Posterior vena cava (tissue), 2 donors: Measurements from ENCODE around the gene SLC36A3. TPM values are rescaled to one million over a fixed set of nuclear protein-coding genes. Genes with fewer than 3 reads are reported as not detected.
A peak's percentile ranks its signal among the peaks of the same experiment; 100 is the strongest.

Source experiments
- DNase-seq: peaks from one replicate; pipeline ENCODE4 v3.0.0-alpha.2; 2020; ENCODE audit warnings: low spot score
- intact Hi-C, 2 donors: fragments of 100-400 bp; cut with DNase I; formaldehyde crosslinking; loops; one replicate each; pipeline versions ENCODE4 v1.14.1 to v1.14.2; 2022 to 2023
- long read RNA-seq, 2 donors: library from polyadenylated mRNA; unstranded; transcript quantifications; one replicate each; pipeline ENCODE4 v2.0.0, GENCODE V29; 2020 to 2021
- total RNA-seq, 2 donors: library from RNA; stranded (reverse); fragmentation: NEBNext Ultra II Directional; extraction: Animal tissue kit (Norgen Biotek cat#: 25700); gene quantifications; one replicate each; pipeline ENCODE4 v1.2.1, GENCODE V29; 2021
- donor health status: DM: yes; HTN: yes; CAD: no.
- donor health status: DM: yes; HTN: yes; CAD: no.

Gene SLC36A3
- total RNA-seq: not detected
- long read RNA-seq, donor 1: 0 reads
- long read RNA-seq, donor 2: 0 reads

- intact Hi-C loops: no loop called here
- DNase-seq: no peak
These were observed at the start of gene SLC36A3 for GRCh38 chr5:151303666-151304065. Gene SLC36A3, minus strand, starts transcription at chr5:151303766. Its CDS starts 412 bp downstream, at chr5:151303354.

GRCh38 chr5:151351671-151352070, 48.1 kb upstream of the SLC36A3 start:
- intact Hi-C loops: no loop called here
- DNase-seq: no peak

GRCh38 chr5:151348789-151349188, 45.2 kb upstream of the SLC36A3 start:
- intact Hi-C loops: no loop called here
- DNase-seq: no peak

DNA sequence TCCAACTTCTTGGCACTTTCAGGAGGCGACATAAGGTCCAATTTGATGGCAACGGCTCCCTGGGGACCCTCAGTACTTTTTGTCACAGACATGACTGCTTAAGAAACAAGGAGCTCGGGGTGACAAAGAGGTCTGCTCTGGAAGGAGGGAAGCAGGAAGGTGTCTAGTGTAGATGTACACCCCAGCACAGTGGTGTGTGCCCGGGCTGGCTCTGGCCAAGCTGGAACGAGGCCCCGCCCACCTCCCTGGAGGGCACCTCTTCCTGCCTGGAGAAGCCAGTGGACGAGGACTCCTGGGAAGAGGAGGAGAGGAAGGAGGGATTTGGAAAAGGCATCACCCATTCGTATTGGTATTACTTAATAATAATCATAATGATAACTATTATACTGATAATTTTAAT, 43.8 kb upstream of the SLC36A3 start, which contains the start of gene SLC36A2:
Gene SLC36A2 (minus strand): TSS at position 191 of the 400 bp plus-strand sequence. CDS start 99 bp downstream, at position 92.
- intact Hi-C loops: no loop called here
- DNase-seq: no peak

DNA sequence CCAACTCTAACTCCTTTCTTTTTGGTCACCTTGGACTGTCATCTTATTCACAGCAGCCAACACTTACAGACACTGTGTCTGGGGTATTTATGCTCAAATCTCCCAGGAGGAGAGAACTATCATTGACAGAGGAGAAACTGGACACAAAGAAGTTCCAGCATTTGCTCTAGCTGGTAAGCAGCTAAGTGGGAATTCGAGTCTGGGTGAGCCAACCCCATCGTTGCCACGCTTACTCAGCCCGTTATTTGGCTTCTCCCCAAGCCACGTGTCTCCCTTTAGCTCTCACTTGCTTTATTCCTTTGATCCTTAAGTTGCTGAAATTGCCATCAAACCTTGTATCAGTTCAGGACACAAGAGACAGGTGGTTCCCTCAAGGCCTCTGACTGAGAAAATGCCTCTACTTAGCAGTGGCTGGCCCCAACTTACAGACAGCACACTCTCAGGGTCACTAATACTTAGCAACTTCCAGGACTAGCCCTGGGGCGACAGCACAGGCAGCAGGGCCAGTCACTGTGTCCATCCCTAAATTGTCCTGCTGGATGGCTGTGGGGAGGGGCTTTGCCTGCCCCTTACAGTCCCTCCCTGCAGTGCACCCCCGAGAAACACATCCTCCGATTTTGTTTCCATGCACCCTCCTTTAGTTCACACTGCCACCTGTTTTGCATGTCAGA, 42.4 kb upstream of the SLC36A3 start:
- intact Hi-C loops: no loop called here
- no peak for DNase-seq

DNA sequence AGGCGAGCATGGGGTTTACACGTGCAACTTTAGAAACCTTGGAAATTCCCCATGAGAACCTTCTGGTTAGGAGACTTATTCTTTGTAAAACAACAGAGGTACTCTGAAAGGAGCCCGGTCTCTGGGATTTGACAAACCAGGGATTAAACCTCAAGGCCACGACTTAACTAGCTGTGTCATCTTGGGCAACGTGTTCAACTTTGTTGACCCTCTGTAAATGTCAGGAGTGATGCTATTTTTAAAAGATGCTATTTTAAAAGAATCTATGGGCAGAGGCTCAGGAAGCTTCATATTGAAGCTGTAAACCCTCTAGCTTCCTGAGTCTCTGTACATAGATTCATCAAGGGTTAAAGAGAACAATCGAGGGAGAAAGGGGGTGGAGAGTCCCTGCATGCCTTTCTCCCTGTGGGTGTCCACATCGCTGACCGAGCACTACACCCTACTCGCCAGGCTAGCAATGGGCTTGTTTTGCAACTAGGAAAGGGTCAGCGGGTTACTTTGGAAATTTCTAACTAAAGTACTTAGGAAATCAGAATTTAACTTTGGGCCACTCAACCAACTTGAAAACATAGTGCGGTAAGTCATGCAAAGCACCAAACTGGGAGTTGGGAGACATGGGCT, 41.7 kb upstream of the SLC36A3 start:
- intact Hi-C loops: no loop called here
- no peak for DNase-seq

GRCh38 chr5:151344088-151344487, 40.5 kb upstream of the SLC36A3 start:
- no peak for DNase-seq

GRCh38 chr5:151340004-151340403, 36.4 kb upstream of the SLC36A3 start:
- no peak for DNase-seq
- intact Hi-C loops: no loop called here

More at GRCh38 chr5:151344088-151344487, 40.5 kb upstream of the SLC36A3 start:
- intact Hi-C loops: no loop called here

GRCh38 chr5:151338734-151339133, 35.2 kb upstream of the SLC36A3 start:
- intact Hi-C loops: no loop called here

GRCh38 chr5:151332857-151333256, 29.3 kb upstream of the SLC36A3 start:
- DNase-seq: no peak
- intact Hi-C loops: no loop called here

More at GRCh38 chr5:151338734-151339133, 35.2 kb upstream of the SLC36A3 start:
- no peak for DNase-seq

DNA sequence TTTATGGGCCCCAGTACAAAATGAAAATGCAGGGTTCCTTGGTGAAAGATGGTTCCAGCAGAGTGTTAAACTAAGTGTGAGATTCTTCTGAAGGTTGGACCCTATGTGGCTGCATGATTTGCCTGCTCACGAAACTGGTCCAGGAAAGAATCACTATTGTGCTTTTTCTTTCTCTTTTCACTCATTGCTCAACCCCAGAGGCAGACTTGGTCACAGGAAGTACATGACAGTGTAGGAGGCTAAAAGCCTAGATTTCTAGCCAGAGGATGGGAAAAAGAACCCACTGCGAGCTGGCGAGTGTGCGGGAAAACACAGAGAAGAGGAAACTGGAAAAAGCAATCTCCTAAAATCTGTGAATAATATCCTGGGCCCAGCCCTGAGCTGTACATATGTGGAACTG, 25.2 kb upstream of the SLC36A3 start:
- DNase-seq: no peak
- intact Hi-C loops: no loop called here

DNA sequence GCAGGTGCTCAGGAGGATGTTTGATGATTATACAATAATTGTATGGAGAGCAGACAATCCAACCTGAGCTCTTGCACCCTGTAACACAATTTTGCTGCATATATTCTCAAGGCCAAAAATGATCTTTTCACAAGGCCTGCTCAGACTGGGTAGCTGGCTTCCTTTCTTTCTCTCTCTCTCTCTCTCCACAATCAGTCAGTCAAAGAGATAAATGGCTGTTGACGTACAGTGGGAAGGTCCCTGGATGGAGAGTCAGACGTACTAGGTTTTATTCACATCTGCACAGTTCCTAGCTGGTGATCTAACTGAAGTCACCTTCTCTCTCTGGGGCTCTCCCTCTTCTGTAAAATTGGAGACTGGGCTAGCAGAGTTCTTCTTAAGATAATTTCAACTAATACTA, 24.0 kb upstream of the SLC36A3 start:
- intact Hi-C loops: no loop called here
- DNase-seq: no peak

- no peak for DNase-seq
- intact Hi-C loops: no loop called here
These were observed 22.7 kb upstream of the SLC36A3 start for GRCh38 chr5:151326266-151326665.

DNA sequence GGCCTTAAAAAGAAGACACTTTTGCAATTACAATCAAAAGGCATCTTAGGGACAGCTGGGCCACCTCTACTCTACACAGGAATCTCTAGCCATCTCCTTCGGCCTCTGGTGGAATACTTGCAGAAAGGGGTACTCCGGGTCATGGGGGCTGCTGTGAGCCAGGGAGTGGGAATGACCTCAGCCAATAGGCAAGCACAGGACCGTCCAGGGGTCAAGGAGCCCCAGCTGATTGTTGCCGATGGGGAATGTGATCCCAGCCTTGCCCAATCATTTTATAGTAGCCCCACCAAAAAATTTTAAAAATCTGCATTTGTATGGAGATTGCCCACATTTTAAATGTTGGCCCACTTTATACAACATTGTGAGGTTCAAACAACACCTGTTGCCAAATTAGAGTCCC, 16.9 kb upstream of the SLC36A3 start:
- DNase-seq: no peak
- intact Hi-C loops: no loop called here

GRCh38 chr5:151318850-151319732, 15.5 kb upstream of the SLC36A3 start:
- intact Hi-C loops: no loop called here
- DNase-seq: no peak

DNA sequence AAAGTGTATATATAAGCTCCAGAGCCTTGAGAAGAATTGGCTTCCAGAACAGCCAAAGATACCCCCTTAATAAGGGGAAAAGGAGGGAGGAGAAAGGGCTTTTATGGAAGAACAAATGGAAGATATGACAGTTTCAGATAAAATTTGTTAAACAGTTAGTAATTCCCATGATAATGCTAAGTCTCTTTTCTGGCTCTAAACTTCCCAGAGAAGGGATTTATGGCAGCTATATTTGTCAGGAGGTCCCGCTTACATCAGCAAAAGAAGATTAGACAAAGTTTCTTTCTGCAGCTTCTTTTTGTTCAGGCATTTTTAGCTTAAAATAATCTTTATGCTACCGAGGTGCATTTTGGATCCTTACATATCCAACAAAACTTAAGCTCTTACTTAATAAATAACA, 14.3 kb upstream of the SLC36A3 start:
- intact Hi-C loops: no loop called here
- DNase-seq: no peak

DNA sequence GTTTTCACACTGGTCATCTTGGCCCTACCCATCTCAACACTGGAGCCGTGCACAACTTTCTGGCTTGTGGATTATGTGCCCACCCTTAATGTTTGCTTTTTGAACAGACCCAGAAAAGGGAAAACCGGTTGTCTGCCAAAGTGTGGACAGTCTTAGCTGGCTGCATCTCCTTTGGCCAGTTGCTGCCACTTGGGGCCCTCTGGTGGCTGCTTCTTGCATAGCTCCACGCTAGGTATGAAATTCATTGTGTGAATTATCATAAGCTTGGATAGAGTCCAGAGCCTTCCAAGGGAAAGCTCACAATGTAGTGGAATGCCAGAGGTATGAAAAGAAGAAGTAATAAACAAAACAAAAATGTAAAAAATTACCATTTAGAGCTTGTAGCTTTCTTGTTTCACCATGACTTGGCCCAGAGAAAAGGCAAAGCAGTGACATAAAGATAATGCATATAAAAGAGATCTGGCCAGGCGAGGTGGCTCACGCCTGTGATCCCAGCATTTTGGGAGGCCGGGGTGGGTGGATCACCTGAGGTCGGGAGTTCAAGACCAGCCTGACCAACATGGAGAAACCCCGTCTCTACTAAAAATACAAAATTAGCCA, 12.5 kb upstream of the SLC36A3 start:
- peak; percentile 90 for DNase-seq
- intact Hi-C loops: no loop called here

DNA sequence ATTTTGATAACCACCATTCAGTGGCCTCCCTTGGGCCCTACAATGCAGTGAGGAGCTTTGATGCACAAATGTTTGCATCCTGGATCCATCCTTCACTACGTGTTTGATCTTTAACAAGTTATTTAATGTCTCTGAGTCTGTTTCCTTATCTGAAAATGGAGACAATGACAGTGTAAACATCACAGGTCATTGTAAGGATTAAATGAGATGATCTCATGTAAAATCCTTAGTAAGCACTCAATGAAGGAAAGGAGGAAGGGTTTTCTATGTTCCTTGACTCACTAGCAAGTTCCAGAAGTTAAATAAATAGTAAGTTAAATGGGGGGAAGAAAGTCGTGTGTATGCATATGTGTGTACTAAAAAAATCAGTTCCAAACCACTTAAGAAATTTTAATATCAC, 9.8 kb upstream of the SLC36A3 start:
- DNase-seq: no peak
- intact Hi-C loops: no loop called here

DNA sequence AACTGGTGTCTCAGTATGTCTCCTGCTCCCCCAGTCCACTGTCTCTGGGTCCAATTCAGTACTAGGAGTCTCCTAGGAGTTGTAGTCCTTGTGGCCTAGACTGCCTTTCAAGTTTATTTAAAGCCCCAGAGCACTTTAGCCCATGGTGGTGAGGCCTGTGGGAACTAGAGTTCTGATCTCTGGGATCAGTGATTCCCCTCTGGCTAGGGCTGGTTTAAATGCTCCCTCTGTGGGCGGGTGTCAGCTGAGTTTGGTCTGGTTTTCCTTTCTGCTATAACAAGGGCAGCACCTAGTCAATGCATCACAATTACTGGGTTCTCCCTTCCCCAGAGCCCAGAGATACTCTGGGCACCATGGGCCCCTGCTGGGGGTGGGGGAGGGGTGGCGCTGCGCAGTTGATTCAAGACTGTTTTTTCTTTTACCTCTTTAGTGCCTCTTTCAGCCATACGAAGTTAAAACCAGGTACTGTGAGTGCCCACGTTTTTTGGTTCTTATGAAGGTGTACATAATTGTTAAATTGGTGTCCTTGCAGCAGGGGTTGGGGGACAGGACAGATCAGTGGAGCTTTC, 9.3 kb upstream of the SLC36A3 start:
- DNase-seq: no peak
- intact Hi-C loops: no loop called here
